Mucosa of rectum (tissue), 2 donors: ENCODE measurements around the gene SMR3A.

ENCODE experiments used
- H3K27ac ChIP-seq, 2 donors: one replicate each; pipeline ENCODE4 v1.7.0; 2013; ENCODE audit warnings: inconsistent platforms in 2 of 2, low read depth in 2 of 2, low read length in 2 of 2
- H3K27me3 ChIP-seq, 2 donors: one replicate each; pipeline ENCODE4 v1.7.0; 2013; ENCODE audit warnings: low read length in 2 of 2; ENCODE audit not compliant: control insufficient read depth in 2 of 2, insufficient read depth in 2 of 2
- H3K36me3 ChIP-seq, 2 donors: one replicate each; pipeline ENCODE4 v1.7.0; 2013; ENCODE audit warnings: low read length in 2 of 2; ENCODE audit not compliant: control insufficient read depth in 2 of 2, insufficient read depth in 2 of 2
- H3K4me1 ChIP-seq, 2 donors: one replicate each; pipeline ENCODE4 v1.7.0; 2013; ENCODE audit warnings: low read length in 2 of 2, mild to moderate bottlenecking in 1 of 2; ENCODE audit not compliant: control insufficient read depth in 2 of 2, insufficient read depth in 2 of 2
- H3K4me3 ChIP-seq, 2 donors: one replicate each; pipeline ENCODE4 v1.7.0; 2013; ENCODE audit warnings: low read length in 2 of 2
- H3K9ac ChIP-seq, 2 donors: one replicate each; pipeline ENCODE4 v1.7.0; 2013; ENCODE audit warnings: low read length in 2 of 2, low read depth in 1 of 2, mild to moderate bottlenecking in 1 of 2
- H3K9me3 ChIP-seq, 2 donors: one replicate each; pipeline ENCODE4 v1.7.0; 2013; ENCODE audit warnings: low read length in 2 of 2; ENCODE audit not compliant: control insufficient read depth in 2 of 2
- donor health status: healthy.
- donor health status: Normal muscosa, but diverticular disease.

SMR3A gene

GRCh38 chr4:70365479-70365878 lies 4.9 kb downstream of the SMR3A start:
- H3K27ac ChIP-seq, result no peak overlapping the region
- H3K9ac ChIP-seq, result no peak overlapping the region
- no peaks in the 10 kb centered on the region for H3K36me3 ChIP-seq
- H3K27me3 ChIP-seq, result no peaks in the 10 kb centered on the region
- H3K4me1 ChIP-seq, result no peaks in the 10 kb centered on the region
- H3K4me3 ChIP-seq, result no peak overlapping the region
- no peaks in the 10 kb centered on the region for H3K9me3 ChIP-seq

- Histone ChIP-seq H3K9me3 (no peaks in the 10 kb centered on the region), H3K4me3 (no peak overlapping the region), H3K4me1 (no peaks in the 10 kb centered on the region), H3K9ac (no peak overlapping the region), H3K27ac (no peak overlapping the region), H3K27me3 (no peaks in the 10 kb centered on the region), H3K36me3 (no peaks in the 10 kb centered on the region)
These were observed 7.3 kb downstream of the SMR3A start for GRCh38 chr4:70367813-70368212.

GRCh38 chr4:70371987-70372386 lies 11.4 kb downstream of the SMR3A start:
- Histone ChIP-seq H3K36me3 (no peaks in the 10 kb centered on the region), H3K9ac (no peak overlapping the region), H3K27me3 (no peaks in the 10 kb centered on the region)

GRCh38 chr4:70372760-70373159 lies 12.2 kb downstream of the SMR3A start:
- Histone ChIP-seq H3K4me1 (no peaks in the 10 kb centered on the region), H3K9ac (no peak overlapping the region), H3K36me3 (no peaks in the 10 kb centered on the region), H3K27ac (no peak overlapping the region), H3K9me3 (no peaks in the 10 kb centered on the region), H3K4me3 (no peak overlapping the region), H3K27me3 (no peaks in the 10 kb centered on the region)

More at GRCh38 chr4:70371987-70372386, 11.4 kb downstream of the SMR3A start:
- Histone ChIP-seq H3K27ac (no peak overlapping the region), H3K4me1 (no peaks in the 10 kb centered on the region), H3K4me3 (no peak overlapping the region), H3K9me3 (no peaks in the 10 kb centered on the region)

- Histone ChIP-seq H3K36me3 (no peaks in the 10 kb centered on the region), H3K27ac (no peak overlapping the region), H3K4me3 (no peak overlapping the region), H3K27me3 (no peaks in the 10 kb centered on the region), H3K9me3 (no peaks in the 10 kb centered on the region), H3K4me1 (no peaks in the 10 kb centered on the region), H3K9ac (no peak overlapping the region)
These were observed 20.0 kb downstream of the SMR3A start for GRCh38 chr4:70380578-70380977.

GRCh38 chr4:70382691-70383181 lies 22.2 kb downstream of the SMR3A start, which contains the start of gene SMR3B:
Gene SMR3B, plus strand, starts transcription at chr4:70383131. Its CDS starts 1,380 bp downstream, at chr4:70384511.
- H3K27me3 ChIP-seq, result no peaks in the 10 kb centered on the region
- no peak within 1 kb of the TSS for H3K27ac ChIP-seq
- no peaks in the 10 kb centered on the region for H3K9me3 ChIP-seq
- H3K4me3 ChIP-seq, result no peak within 1 kb of the TSS
- no peak within 1 kb of the TSS for H3K9ac ChIP-seq
- no peaks in the 10 kb centered on the region for H3K4me1 ChIP-seq
- H3K36me3 ChIP-seq, result no peaks in the 10 kb centered on the region

GRCh38 chr4:70392057-70392776 lies 31.7 kb downstream of the SMR3A start:
- H3K27ac ChIP-seq, result no peak overlapping the region
- H3K4me1 ChIP-seq, result no peaks in the 10 kb centered on the region
- no peak overlapping the region for H3K4me3 ChIP-seq
- no peaks in the 10 kb centered on the region for H3K27me3 ChIP-seq
- H3K9ac ChIP-seq, result no peak overlapping the region
- no peaks in the 10 kb centered on the region for H3K36me3 ChIP-seq
- no peaks in the 10 kb centered on the region for H3K9me3 ChIP-seq

- Histone ChIP-seq H3K4me1 (no peaks in the 10 kb centered on the region), H3K36me3 (no peaks in the 10 kb centered on the region), H3K9ac (no peak within 1 kb of the TSS), H3K27ac (no peak within 1 kb of the TSS), H3K9me3 (no peaks in the 10 kb centered on the region), H3K27me3 (no peaks in the 10 kb centered on the region), H3K4me3 (no peak within 1 kb of the TSS)
These were observed 37.0 kb downstream of the SMR3A start, which contains the start of gene OPRPN for GRCh38 chr4:70397580-70397979. Gene OPRPN, plus strand, starts transcription at chr4:70397940. Its CDS starts 1,346 bp downstream, at chr4:70399286.

- H3K36me3 ChIP-seq, result no peaks in the 10 kb centered on the region
- H3K27ac ChIP-seq, result no peak overlapping the region
- no peak overlapping the region for H3K4me3 ChIP-seq
- H3K27me3 ChIP-seq, result no peaks in the 10 kb centered on the region
- H3K9me3 ChIP-seq, result no peaks in the 10 kb centered on the region
- no peak overlapping the region for H3K9ac ChIP-seq
- H3K4me1 ChIP-seq, result no peaks in the 10 kb centered on the region
These were observed 38.8 kb downstream of the SMR3A start for GRCh38 chr4:70399319-70399718.

- Histone ChIP-seq H3K9me3 (no peaks in the 10 kb centered on the region), H3K27ac (no peak overlapping the region), H3K36me3 (no peaks in the 10 kb centered on the region), H3K4me3 (no peak overlapping the region), H3K27me3 (no peaks in the 10 kb centered on the region), H3K9ac (no peak overlapping the region), H3K4me1 (no peaks in the 10 kb centered on the region)
These were observed 42.2 kb downstream of the SMR3A start for GRCh38 chr4:70402762-70403161.
